ENCODE data around the gene GSE1. TPM values are rescaled to one million over a fixed set of nuclear protein-coding genes. Genes with fewer than 3 reads are reported as not detected.

Gene GSE1
- total RNA-seq, 1 donor from 2014 or later, result 87.2 TPM

DNA sequence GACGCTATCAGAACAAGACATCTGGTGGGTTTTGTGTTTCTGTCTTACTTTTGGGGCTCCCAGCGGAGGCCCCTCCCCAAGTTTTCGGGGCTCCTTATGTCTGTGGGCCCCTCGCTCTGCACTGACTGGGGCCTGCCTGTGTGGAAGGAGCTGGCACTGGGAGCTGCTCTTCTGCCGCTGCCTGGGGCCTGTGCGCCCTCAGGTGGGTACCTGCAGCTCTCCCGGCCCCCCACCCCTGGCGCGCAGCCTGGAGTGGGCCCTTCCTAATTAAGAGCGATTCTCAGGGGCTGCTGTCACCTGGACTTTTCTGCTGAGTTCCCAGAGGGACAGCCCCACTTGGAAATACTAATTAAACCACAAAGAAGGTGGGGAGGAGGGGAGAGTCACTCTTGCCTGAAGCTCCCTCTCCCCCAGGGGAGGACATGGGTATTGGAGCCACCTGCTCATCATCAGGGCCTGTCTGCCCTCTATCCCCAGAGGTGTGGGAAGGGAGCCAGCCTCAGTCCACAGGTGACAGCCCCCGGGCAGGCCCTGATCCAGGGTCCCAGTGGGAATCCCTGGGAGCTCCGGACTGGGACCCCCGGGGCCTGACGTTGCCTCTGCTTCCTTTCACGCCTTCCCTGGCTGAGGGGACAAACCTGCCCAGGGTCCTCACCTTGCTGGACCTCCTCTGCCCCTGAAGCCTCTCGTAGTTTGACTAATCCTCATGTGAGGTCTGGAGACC, 36.5 kb downstream of the GSE1 start:
- no peak for DNase-seq
- TF ChIP-seq, protein P1, sequence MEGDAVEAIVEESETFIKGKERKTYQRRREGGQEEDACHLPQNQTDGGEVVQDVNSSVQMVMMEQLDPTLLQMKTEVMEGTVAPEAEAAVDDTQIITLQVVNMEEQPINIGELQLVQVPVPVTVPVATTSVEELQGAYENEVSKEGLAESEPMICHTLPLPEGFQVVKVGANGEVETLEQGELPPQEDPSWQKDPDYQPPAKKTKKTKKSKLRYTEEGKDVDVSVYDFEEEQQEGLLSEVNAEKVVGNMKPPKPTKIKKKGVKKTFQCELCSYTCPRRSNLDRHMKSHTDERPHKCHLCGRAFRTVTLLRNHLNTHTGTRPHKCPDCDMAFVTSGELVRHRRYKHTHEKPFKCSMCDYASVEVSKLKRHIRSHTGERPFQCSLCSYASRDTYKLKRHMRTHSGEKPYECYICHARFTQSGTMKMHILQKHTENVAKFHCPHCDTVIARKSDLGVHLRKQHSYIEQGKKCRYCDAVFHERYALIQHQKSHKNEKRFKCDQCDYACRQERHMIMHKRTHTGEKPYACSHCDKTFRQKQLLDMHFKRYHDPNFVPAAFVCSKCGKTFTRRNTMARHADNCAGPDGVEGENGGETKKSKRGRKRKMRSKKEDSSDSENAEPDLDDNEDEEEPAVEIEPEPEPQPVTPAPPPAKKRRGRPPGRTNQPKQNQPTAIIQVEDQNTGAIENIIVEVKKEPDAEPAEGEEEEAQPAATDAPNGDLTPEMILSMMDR (IDR thresholded peaks at IDR 0.05), result no peak
- Histone ChIP-seq H3K36me3 (peaks cover 27% of the 10 kb centered on the region), H3K4me1 (peaks cover 6% of the 10 kb centered on the region), H3K27ac (no peak overlapping the region), H3K9me3 (no peaks in the 10 kb centered on the region), H3K27me3 (no peaks in the 10 kb centered on the region), H3K4me3 (no peak overlapping the region)
- no peak for ATAC-seq
- intact Hi-C loops (cut with DNase I), result no loop called here

DNA sequence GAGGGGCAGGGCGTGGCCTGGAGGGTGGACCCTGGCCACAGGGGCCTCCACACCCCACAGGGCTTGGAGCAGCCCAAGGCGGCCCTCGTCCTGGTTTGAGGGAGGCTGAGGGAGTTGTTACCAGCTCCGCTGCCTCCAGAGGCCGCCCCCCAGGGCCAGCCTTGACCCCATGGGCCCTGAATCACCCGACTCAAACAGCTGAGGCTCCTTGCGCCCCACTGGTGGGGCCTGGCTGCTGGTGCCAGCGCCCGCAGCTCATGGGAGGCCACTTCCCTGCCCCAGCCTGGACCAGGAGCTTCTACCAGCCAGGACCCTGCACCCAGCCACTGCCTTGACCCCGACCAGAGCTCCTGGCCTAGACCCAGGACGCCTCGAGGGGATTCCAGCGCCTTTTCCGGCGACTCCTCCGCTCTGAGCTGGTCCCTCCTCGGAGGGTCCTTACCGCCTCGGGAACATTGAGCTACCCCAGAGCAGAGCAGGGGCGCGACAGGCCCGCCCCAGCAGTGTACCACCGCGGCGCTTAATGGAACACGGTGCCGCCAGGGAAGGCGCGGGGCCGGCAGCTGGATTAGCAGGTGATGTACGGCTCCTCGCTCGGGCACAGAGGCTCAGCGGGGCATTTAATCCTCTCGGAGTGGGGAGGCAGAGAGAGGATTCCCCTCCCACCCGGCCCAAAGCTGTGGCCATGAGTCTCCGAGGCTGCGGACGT, 37.2 kb downstream of the GSE1 start:
- no peaks in the 10 kb centered on the region for H3K27me3 ChIP-seq
- H3K9me3 ChIP-seq, result no peaks in the 10 kb centered on the region
- peaks cover 6% of the 10 kb centered on the region for H3K4me1 ChIP-seq
- DNase-seq, result no peak
- intact Hi-C loops (cut with DNase I), result no loop called here
- no peak overlapping the region for H3K27ac ChIP-seq
- no peak for ATAC-seq
- no peak overlapping the region for H3K4me3 ChIP-seq
- TF ChIP-seq, protein P1 (IDR thresholded peaks at IDR 0.05), result no peak
- peaks cover 34% of the 10 kb centered on the region for H3K36me3 ChIP-seq

DNA sequence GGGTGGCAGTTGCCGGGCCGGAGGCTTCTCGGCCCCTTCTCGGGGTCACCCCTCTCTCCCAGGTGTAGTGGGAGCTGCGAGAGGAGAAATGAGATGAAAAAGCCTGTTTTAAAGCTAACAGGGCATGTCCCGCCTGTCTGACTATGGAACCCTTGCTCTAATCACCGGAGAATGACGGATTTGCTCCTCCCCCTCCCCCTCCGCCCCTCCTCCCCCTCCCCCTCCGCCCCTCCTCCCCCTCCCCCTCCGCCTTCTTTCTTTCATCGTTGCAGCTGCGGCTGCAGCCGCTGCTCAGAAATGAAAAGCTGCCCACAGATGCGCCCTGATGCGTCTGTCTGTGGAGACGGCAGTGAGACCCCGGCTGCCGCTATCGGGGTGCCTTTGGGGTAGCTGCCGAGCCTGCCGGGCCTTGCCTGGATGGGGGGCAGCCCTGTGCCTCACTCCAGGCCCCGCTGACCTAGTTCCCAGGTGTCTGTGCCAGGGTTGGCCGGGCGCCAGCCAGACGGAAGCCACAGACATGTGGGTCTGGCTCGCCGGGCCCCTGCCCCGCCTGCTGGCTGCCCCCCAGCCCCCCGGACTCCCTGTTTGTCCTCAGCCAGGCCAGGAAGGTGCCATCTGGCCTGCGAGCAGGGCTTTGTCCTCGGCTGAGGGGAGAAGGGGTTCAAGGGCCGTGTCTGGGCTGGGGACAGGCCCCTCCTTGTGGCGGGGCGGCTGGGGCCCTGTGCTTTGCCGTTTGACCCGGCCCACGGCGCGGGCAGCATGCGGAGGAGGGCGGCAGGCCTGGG, 37.9 kb downstream of the GSE1 start:
- peaks cover 41% of the 10 kb centered on the region for H3K36me3 ChIP-seq
- TF ChIP-seq, protein P1 (IDR thresholded peaks at IDR 0.05), result no peak
- H3K9me3 ChIP-seq, result no peaks in the 10 kb centered on the region
- no peak overlapping the region for H3K27ac ChIP-seq
- H3K4me1 ChIP-seq, result peaks cover 6% of the 10 kb centered on the region
- no peak overlapping the region for H3K4me3 ChIP-seq
- no peak for DNase-seq
- no peaks in the 10 kb centered on the region for H3K27me3 ChIP-seq
- intact Hi-C loops (cut with DNase I), result no loop called here
- ATAC-seq, result no peak

DNA sequence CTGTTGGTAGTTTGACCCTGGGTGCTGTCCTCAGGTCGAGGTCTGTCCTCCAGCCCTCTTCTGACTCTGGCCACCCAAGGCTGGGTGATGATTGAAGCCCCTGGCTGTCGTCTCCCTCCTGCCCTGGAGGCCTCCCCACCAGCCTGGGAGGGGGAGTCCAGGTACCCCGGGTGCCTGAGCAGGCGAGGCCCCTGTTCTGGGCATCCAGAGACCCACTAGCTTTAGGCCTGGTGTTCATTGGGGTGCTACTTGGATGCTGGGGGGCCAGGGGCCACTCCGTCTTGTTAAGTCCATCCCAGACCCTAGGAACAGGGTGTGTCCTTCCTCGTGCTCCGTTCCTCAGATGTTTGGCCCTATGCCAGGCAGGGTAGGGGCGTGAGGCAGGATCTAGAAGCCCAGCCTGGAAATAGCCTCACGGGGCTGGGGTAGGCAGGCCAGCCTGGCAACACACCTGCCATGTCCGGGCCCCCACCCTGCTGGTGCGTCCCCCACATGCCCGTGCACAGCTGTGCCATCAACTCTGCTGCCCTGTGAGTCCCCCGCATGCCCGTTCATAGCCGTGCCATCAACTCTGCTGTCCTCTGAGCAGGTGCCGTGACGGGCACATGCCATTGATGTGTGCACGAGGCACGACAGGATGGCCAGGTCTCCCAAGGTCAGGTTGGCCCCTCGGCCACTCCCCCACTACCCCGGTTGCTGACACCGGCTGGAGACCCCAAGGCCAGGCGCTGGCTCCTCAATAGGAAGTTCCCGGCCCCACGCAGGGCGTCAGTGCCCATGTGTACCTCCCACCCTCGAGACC, 38.7 kb downstream of the GSE1 start:
- intact Hi-C loops (cut with DNase I), result no loop called here
- TF ChIP-seq, protein P1 (IDR thresholded peaks at IDR 0.05), result no peak
- H3K4me3 ChIP-seq, result no peak overlapping the region
- no peak overlapping the region for H3K27ac ChIP-seq
- H3K36me3 ChIP-seq, result peaks cover 49% of the 10 kb centered on the region
- DNase-seq (no peak), ATAC-seq (peak; percentile 2)
- H3K9me3 ChIP-seq, result no peaks in the 10 kb centered on the region
- H3K4me1 ChIP-seq, result peaks cover 6% of the 10 kb centered on the region
- H3K27me3 ChIP-seq, result no peaks in the 10 kb centered on the region

All from upper lobe of right lung (tissue), 1 donor.